GM18517 (cell line): ENCODE results near the gene HOXB3.

Experiments
- ATAC-seq: cut with Tn5 transposase; IDR thresholded peaks from one replicate; pipeline ENCODE4 v1.9.1; 2021; ENCODE audit warnings: mild to moderate bottlenecking, moderate library complexity; ENCODE audit not compliant: unreplicated experiment

Gene HOXB3

DNA sequence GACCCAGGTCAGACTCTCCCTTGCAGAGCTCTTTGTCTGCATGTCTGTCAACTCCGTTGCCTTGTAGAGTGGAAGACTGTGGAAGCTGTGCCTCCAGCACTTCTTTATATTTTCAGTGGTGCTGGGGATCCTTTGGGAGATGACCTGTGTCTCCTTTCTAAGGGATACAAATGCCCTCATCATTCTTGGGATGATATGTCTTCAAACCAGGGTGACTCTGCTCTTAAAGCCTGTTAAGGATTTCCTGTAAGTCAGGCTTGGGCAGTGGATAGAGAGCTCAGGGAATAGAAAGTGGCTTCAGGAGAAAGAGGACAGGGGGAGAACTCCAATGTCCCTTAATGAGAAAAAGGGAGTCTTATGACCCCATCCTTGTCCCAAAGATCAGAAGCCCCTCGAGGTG lies 1.5 kb downstream of the HOXB3 start:
- ATAC-seq: no peak

DNA sequence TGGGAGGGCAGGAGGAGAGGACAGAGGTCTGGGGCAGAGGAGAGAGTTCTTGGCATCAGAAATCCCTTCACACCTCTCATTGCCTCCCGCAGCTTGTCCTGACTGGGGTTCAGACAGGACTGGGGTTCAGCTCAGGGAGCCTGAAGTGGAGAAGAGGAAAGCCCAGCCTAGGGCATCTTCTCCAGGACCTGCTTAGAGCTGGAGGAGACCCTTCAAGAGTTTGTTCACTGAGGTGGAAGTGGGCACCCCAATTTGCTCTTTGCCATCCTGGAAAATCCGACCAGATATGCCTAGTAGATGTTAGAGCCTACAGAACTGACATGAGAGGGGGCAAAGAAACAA lies 2.0 kb downstream of the HOXB3 start:
- ATAC-seq: no peak

DNA sequence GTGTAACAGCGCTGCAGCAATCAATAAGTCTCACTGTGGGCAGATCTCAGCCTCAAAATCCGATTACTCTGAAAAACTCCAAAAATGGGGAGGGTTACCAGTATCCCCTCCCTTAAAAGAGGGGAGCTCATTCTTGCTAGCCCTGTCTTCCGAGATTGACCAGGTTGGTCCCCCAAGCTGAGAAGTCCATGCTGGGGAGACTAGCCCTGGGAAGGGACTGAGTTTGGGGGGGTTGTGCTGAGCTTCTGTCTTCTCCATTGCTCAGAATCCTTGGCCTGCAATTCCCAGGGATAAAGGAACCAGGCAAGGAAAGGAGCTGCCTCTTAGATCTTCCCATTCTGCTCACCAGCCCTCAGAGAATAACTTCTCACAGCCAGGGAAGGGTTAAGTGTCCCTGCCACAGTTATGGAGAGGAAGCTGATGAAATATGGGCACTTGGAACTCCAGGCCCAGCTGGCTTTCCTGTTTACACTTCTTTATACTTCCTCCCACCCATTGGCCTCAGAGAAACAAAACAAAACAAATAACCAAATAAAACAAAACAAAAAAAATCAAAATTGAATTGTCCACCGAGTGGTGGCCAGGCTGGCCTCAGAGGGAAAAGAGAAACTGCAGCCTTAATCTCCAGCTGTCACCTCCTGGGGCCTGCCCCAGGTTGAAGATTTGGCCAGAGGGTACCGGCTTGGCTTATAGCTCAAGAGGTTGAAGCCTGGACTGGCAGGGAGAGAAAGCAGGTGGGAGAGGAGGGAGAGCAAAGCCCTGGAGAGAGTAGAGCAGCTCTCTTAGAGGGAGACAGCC lies 2.6 kb downstream of the HOXB3 start:
- no peak for ATAC-seq

DNA sequence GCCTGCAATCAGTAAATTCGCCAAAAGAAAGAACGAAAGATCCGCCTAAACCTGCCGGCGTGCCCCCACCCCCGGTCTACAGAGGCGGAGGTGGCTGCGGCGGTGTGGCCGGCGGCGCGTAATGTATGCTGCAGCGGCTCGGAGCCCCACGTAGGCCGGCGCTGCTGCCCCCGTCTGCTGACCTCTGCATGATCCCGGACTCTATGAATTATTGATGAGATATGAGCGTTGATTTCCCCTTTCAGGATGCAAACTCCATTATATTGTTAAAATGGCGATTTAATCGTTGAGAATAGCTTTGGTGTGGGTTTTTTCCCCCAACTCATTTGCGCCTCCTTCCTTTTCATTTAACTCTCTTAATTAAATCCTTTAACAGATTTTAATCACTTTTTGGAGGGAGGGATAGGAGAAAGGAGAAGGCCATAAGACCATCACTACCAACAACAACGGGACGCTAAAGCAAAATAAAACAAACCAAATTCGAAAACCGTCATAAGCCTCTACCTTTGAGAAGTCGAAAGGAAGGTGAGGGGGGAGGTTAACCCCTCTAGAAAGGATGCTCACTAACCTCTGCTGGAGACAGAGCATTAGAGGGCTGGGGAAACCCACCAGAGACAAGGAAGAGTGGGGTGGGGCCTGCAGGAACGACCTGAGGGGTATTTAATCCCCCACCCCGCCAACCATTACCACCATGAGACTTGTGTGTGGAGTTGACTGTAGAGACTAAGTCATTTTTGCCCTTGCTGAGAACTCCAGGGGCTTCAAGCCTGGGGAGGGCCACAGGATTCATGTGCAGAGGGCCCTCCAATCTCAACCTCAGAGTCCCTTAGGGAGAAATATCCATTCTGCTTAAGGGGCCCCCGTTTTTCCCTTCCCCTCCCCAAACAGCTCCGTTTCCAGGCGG lies 3.4 kb downstream of the HOXB3 start:
- ATAC-seq: no peak

DNA sequence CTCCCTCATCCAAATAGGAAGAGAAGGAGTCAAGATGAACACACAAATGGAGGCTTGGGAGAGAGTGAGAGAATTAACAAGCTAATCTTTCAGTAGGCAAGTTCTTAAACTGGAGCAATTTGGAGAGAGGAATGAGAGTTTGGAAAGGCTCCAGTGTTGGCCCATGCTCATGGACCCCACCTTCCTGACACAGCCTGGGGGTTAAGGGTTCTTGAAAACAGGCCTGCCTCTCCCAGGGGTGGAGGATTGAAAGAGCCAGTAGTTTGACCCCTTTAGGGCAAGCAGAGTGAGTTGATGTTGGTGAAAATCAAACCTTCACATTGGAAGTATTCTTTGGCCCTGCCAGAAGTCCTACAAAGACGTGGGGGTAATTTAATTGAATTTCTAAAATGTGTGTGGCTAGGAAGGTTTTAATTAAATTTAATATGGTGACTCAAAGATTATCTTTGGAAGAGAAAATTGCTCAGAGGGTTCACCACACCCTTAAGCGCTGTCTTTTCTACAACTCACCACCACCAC lies 5.8 kb downstream of the HOXB3 start:
- ATAC-seq: no peak

DNA sequence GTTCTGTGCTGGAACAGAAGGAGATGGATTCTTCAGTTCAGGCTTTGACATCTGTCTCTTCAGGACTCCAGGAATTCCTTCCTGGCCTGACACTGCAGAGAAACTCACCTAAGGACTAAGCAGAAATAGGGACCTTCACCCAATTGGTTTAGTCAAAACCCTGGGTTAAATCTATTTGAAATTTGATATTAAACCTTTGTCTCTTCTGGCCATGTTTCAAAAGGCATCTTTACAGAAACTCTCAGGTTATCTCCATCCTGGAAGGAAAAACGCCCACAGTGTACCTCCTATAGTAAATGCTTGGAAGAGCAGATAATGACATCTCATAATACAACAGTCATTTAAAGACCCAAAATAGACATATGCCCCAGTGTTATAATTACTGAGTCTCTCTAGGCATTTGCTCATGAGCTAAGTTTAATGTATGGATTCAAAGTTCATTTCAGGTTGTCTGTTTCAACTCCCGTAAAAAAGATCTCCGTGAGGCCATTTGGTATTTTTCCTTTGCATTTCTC lies 6.3 kb downstream of the HOXB3 start:
- ATAC-seq: no peak

DNA sequence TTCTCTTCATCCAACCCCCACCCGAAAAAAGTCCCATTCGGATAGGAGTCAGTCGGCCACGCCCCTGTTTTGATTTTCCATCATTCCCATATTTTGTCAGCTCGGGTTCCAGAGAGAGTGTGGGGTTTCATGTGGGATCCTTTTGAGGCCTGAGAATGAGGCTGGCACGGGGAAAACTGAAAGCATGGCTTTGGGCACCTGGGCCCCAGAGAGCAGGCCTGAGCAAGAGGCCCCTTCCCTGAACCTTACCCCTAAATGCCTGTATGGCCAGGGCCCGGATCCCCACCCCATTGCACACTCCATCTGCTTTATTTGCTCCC lies 7.3 kb downstream of the HOXB3 start:
- no peak for ATAC-seq

DNA sequence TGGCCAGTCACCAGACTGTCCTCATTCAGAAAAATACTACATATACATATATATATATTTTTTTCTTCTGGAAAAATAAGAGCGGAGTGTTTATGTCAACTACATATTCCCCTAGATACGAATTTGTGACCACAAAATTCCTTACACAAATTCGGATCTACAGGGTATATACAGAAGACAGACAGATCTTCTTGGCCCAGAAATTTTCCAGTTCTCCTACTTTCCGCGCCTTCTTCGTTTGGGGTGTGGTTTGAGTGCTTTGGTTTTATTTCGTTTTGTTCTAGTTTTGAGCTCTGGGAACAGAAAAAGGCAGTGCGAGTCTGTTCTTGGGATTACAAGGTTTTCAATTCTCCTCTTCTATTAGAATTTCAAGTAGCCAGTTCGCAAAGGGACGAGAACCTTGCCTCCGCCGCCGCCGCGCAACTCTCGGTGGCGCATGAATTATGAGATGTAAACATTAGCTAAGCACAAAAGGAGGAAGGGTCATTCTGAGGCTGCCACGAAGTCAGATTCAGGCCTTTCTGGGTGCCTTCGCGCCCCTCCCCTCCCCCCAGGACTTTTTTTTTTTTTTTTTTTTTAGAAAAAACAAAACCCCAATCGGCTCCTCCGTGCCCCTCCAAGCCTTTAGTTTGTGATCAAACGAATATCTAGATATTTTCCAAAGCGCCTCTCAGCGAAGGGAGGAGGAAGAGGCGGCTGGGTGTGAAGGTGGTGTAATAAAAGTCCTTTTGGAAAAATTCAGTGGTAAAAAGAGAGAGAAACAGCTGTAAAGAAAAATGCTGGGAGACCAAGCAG lies 10.1 kb downstream of the HOXB3 start:
- ATAC-seq: no peak

DNA sequence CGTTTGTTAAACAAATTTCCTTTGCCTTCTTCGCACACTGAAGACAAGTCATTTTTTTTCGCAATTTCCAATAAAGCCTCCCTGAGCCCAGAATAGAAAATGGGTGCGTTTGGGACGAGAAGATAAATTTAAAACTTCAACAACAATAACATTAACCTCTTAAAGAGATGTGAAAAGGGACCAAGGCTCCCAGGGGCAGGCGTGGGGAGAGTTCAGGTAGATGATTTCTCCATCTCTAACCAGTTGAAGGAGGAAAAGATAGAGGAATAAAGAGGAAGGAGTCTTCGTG lies 10.6 kb downstream of the HOXB3 start:
- no peak for ATAC-seq

DNA sequence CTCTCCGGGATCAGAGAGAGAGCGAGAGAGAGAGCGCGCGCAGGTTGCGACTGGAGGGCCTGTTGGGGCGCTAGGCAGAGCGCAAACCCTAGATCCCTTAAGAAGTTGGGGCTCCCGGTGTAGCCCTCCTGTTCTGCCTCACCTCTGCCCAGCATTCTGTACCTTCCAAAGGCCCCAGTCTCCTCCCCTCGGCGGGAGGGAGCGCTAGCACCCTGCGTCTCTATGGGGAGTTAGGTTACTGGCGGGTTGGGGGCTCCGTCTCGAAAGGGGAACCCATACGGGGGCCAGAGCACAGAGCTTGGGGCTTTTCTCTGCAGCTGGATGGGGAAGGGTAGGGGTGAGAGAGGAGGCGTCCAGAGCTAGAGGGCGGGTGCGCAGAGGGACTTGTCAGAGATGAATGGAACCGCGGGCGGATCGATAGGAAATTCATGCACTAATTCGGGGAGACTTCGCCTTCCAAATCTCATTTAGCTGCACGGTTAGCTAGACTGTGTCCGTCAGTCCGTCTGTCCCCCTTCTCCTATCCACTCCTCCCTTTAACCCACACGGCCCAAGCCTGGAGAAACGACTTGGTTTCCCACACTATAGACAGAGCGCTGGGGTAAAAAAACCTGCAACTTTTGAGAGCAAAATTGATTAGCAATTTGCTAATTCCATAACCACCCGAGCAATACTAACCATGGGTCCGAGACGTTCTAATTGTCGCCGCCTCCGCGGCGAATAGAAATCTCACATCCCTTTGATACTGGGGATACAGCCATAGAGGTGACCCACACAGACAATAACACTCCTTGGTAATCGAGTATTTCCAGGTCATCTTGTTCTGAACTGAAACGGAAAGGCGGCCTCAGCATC lies 11.2 kb downstream of the HOXB3 start:
- no peak for ATAC-seq

DNA sequence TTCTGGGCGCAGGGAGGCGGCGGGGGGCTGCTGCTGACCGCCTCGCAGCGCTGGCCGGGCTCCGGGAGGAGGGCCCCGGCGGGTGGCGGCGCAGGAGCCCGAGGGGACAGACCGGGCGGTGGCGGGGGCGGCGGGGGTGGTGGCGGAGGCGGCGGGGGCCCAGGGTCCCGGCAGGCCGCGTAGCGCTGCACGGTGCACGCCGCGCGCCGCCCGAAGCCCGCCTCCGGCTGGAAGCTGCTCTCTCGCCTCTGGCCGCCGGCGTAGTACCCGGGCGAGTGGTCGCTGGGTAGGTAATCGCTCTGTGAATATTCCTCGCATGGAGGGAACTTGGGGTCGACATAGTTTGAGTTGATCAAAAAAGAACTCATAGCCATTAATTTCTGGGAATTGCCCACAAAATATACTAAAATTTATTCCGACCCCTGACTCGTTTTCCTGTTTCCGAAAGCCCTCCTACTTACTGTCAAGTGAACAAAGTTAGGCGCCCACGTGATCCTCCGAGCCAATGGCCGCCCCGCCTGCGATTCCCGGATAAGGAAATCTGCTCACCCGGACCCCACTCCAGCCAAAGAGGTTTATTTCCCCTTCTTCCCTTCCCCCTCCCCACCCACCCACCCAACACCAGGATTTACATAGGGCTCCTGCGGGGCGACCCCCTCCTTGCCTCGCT lies 12.0 kb downstream of the HOXB3 start, which contains the start of gene HOXB4:
Gene HOXB4 (minus strand): TSS at position 405 of the 670 bp plus-strand sequence. CDS start 31 bp downstream, at position 374.
- ATAC-seq: no peak

DNA sequence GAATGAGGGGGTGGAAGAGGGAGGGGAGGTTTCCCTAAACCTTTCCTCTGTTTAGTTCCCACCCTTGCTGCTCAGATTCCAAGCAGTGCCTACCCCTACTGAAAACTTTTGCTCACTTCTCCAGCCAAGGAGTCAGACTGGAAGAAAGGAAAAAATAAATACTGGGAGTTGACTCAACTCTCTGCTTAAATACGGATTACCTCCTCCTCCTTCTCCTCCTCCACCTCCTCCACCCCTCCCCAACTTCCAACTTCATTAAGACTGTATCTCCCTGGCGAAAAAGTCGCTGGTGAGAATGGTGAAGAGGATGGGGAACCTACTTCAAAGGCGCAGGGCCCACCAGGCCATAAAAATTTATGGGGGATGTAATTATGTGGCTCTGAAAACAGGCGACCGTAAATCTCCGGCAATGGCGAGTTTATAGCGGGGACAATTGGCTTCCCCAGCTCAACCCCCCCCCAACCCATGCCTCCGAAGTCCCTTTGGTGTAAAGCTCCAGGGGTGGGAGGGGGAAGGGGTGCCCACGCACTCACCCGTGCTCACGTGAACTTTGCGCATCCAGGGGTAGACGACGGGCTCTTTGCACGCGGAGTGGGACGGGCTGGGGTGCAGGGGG lies 12.6 kb downstream of the HOXB3 start:
- ATAC-seq: no peak

DNA sequence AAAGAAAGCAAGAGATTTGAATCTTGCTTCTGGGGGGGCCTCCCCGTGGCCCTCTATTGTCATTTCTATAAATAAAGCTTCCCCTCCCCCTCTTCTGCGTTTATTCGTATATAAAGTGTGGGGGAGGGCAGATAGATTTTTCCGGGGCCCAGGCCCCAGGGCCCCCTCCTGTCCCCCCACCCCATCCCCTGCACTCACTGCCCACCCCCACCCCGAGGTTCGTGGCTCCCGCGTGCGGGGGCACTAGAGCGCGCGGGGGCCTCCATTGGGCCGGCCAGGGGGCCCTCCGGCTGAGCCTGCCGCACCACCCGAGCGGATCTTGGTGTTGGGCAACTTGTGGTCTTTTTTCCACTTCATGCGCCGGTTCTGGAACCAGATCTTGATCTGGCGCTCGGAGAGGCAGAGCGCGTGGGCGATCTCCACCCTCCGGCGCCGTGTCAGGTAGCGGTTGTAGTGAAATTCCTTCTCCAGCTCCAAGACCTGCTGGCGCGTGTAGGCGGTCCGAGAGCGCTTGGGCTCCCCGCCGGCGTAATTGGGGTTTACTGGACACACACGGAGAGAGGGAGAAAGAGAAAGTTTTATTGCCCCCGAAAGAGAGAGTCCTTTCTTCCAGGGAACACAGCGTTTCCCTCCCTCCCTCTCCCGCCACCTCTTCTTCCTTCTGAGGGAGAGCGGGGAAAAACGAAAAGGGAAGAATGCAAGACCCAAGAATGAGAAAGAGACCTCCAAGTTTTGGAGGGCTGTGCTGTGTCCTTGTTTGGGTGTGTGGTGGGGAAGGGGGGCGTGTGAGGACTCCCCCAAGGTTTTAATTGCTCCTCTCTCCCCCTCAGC lies 13.3 kb downstream of the HOXB3 start:
- ATAC-seq: no peak

DNA sequence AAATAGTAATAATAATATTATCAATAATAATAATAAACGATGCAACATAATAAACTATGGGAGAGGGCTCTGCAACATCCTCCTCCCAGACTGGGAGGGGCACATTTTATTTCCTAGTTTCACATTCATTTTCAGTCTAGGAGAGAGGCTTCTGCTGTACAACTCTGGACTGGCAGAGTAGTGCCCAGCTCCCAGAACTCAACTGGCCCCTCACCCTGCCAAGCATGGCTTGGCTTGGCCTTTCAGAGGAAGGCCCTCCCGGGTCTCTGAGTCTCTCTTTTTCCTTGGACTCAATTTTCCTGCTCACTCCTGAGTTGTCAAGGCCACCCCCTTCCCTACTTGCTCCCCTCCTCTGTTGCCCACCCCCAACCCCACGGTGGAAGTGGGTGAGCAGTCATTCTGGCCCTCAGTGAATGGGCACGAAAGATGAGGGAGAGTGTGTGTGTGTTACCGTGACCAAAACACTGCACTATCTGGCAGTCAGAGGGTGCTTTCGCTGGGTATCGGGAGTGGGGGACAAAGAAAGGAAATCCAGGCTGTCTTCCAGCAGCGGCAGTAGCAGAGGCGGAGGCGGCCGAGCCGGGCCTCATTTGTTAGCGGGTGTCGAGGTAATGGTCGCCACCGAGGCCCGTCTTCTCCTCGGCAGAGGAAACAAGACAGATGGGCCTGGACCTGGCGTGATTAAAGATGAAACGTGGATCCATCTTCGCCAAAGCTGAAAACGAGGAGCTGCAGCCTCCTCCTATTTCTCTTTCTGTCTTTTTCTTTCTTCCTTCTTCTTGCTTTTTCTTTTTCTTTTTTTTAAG lies 14.2 kb downstream of the HOXB3 start:
- no peak for ATAC-seq

DNA sequence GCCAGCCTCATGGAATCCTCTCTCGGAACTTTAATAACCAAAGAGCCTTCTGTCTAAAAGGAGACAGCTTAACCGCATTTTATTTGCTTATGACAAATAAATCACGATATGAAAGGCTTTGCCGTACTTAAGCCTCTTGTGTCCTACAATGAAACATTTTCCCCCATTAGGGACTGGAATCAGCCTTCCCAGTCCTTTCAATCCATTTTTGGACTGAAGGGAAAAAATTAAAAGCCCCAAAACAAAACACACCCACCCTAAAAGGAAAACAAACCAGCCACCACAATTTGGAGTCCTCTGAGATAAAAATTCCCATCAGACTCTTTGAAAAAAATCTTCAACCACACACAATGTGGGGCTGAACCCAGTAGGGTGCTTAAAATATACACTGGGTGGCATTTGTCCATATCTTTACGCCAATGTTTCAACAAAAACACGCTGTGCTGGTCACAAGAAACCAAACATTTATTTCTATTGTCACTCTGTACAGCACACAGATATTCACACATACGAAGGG lies 14.9 kb downstream of the HOXB3 start:
- no peak for ATAC-seq

DNA sequence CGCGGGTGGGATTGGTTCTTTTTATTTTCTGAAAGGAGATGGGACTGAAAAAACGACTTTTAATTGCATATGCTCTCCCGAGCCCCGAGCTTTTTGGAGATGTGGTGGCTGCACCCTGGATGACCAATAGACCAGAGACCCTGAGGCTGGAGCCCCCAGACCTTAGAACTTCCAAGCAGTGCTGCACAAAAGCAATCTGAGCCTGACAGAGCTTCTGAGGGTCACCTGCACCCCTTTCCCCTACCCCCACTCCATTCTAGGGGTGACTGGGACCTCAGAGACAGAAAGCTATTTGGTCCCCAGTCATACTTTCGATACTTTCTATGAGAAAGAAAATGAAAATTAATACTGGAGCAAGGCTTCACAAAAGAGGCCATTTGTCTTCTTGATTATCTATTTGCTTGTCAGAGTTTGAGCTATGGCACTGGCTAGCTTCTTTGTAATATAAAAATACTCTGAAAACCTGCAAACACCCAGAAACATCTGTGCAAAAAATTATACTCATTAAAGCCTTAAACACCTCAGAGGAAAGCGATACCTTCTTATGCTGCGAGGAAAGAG lies 15.5 kb downstream of the HOXB3 start:
- ATAC-seq: no peak

DNA sequence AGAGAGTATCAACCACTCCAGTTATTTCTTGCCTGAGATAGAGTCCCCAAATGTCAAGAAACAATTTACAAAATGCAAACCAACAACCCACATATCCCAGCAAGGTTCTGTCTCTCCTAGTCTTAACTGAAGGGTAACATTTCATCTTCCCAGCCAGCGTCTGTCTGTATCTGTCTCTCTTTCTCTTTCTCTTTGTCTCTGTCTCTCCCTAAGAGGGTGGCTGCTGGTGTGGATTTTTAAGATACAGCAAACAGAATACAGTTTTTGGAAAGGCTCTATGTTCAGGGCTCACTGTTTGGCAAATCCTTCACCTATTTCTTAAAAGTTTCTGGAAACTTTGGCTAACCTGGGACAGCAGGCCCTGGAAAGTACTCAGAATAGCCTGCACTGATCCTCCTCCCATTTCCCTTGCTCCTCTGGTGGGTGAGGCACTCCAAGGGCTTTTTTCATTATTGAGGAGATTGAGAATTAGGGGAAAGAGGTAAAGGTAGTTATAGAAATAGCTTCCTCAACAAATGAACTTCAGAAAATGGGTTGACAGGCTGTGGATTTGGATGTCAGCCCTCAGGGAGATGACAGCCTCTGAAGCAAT lies 18.1 kb downstream of the HOXB3 start:
- no peak for ATAC-seq
